Thoracic aorta (tissue), 2 donors: ENCODE measurements around the gene MYOZ1. TPM values are rescaled to one million over a fixed set of nuclear protein-coding genes. Genes with fewer than 3 reads are reported as not detected.

Experiments used
- ATAC-seq: fragments of 150-250 bp; one replicate; pipeline ENCODE4 v1.8.0; 2017; ENCODE audit warnings: low read depth; ENCODE audit not compliant: insufficient number of reproducible peaks, low FRiP score
- DNase-seq: peaks from one replicate; pipeline ENCODE4 v3.0.0-alpha.2; 2020; ENCODE audit warnings: low spot score
- H3K27ac ChIP-seq, 2 donors: fragments of 200-600 bp; sonication (generic); 1 replicate in 1 of 2; 2 replicates in 1 of 2; pipeline ENCODE4 v1.5.1; 2016; ENCODE audit warnings: mild to moderate bottlenecking in 2 of 2, moderate library complexity in 2 of 2
- H3K27me3 ChIP-seq: fragments of 200-600 bp; sonication (generic); replicated peaks from 2 replicates; pipeline ENCODE4 v1.6.0; 2016; ENCODE audit warnings: mild to moderate bottlenecking; ENCODE audit not compliant: insufficient read depth
- H3K36me3 ChIP-seq: fragments of 200-600 bp; sonication (generic); one replicate; pipeline ENCODE4 v1.5.1; 2016
- H3K4me1 ChIP-seq, 2 donors: fragments of 200-600 bp; sonication (generic); 1 replicate in 1 of 2; 2 replicates in 1 of 2; pipeline versions ENCODE4 v1.5.1 to v1.6.0; 2016; ENCODE audit warnings: low read depth in 2 of 2, mild to moderate bottlenecking in 1 of 2; ENCODE audit not compliant: control insufficient read depth in 1 of 2
- H3K4me3 ChIP-seq: fragments of 200-600 bp; sonication (generic); 2 replicates; pipeline ENCODE4 v1.5.1; 2016; ENCODE audit warnings: mild to moderate bottlenecking
- H3K9me3 ChIP-seq: fragments of 200-600 bp; sonication (generic); 2 replicates; pipeline ENCODE4 v1.5.1; 2016
- CTCF ChIP-seq: fragments of 200-600 bp; sonication (generic); IDR thresholded peaks from one replicate; pipeline ENCODE4 v1.5.1; 2019; ENCODE audit warnings: antibody characterized with exemption
- total RNA-seq, 2 donors: library from RNA; depleted of rRNA; stranded (reverse); fragments of >200 nt; gene quantifications; one replicate each; pipeline versions ENCODE4 v1.1.0 to v1.2.3, GENCODE V29; 2016

The MYOZ1 gene
- total RNA-seq, 2 donors from 2014 or later = 5.9 to 14.2 TPM

- peak within 1 kb of the TSS; percentile 76 to 87 for H3K27ac ChIP-seq
- TF ChIP-seq CTCF = no peak
Measured at GRCh38 chr10:73655990-73656298, 14.7 kb upstream of the MYOZ1 start, which contains the start of gene SYNPO2L. Gene SYNPO2L, minus strand, starts transcription at chr10:73656029. Its CDS starts 107 bp downstream, at chr10:73655922.

GRCh38 chr10:73655257-73655989 is 14.1 kb upstream of the MYOZ1 start:
- peaks cover 17 to 33% of the 10 kb centered on the region in 2 donors for H3K4me1 ChIP-seq
- no peak for ATAC-seq
- no peaks in the 10 kb centered on the region for H3K27me3 ChIP-seq
- TF ChIP-seq CTCF = no peak
- no peaks in the 10 kb centered on the region for H3K36me3 ChIP-seq
- H3K9me3 ChIP-seq = no peaks in the 10 kb centered on the region
- peak overlapping the region; percentile 53 for H3K4me3 ChIP-seq
- peak overlapping the region; percentile 76 to 87 for H3K27ac ChIP-seq
- no peak for DNase-seq

More at GRCh38 chr10:73655990-73656298, 14.7 kb upstream of the MYOZ1 start, which contains the start of gene SYNPO2L:
- peak within 1 kb of the TSS; percentile 53 for H3K4me3 ChIP-seq
- H3K4me1 ChIP-seq = peaks cover 12 to 29% of the 10 kb centered on the region in 2 donors
- DNase-seq (no peak), ATAC-seq (peak; percentile 69)
- H3K27me3 ChIP-seq = no peaks in the 10 kb centered on the region
- H3K9me3 ChIP-seq = no peaks in the 10 kb centered on the region
- no peaks in the 10 kb centered on the region for H3K36me3 ChIP-seq

GRCh38 chr10:73653701-73654100 is 12.4 kb upstream of the MYOZ1 start:
- Histone ChIP-seq H3K4me1 (peaks cover 18 to 35% of the 10 kb centered on the region in 2 donors), H3K27ac (no peak overlapping the region), H3K36me3 (no peaks in the 10 kb centered on the region), H3K27me3 (no peaks in the 10 kb centered on the region), H3K9me3 (no peaks in the 10 kb centered on the region), H3K4me3 (no peak overlapping the region)
- ATAC-seq (no peak), DNase-seq (no peak)
- no peak for TF ChIP-seq CTCF

GRCh38 chr10:73653195-73653594 is 11.9 kb upstream of the MYOZ1 start:
- Histone ChIP-seq H3K9me3 (no peaks in the 10 kb centered on the region), H3K27me3 (no peaks in the 10 kb centered on the region), H3K4me1 (peaks cover 23 to 40% of the 10 kb centered on the region in 2 donors), H3K36me3 (no peaks in the 10 kb centered on the region), H3K27ac (no peak overlapping the region), H3K4me3 (no peak overlapping the region)
- ATAC-seq = no peak
- no peak for TF ChIP-seq CTCF
- no peak for DNase-seq

- ATAC-seq = no peak
- Histone ChIP-seq H3K27me3 (no peaks in the 10 kb centered on the region), H3K36me3 (no peaks in the 10 kb centered on the region), H3K4me3 (no peak overlapping the region), H3K9me3 (no peaks in the 10 kb centered on the region), H3K27ac (peak overlapping the region in 1 of 2 donors; percentile 7), H3K4me1 (peaks cover 16 to 41% of the 10 kb centered on the region in 2 donors)
- DNase-seq = no peak
- TF ChIP-seq CTCF = no peak
Measured at GRCh38 chr10:73650537-73651331, 9.5 kb upstream of the MYOZ1 start.
